Right ventricle myocardium superior (tissue), 1 donor: Measurements from ENCODE around the gene TOMM34. TPM values are rescaled to one million over a fixed set of nuclear protein-coding genes. Genes with fewer than 3 reads are reported as not detected.

Source experiments
- ATAC-seq: fragments of 200-7000 bp; cut with Tn5 transposase; one replicate; pipeline ENCODE4 v1.9.1; 2020; ENCODE audit warnings: mild to moderate bottlenecking; ENCODE audit not compliant: poor library complexity
- DNase-seq: peaks from one replicate; pipeline ENCODE4 v3.0.0-alpha.2; 2020
- intact Hi-C: fragments of 100-400 bp; cut with DNase I; formaldehyde crosslinking; loops from one replicate; pipeline ENCODE4 v1.11.2; 2022
- total RNA-seq: library from RNA; stranded (reverse); fragmentation: NEBNext Ultra II Directional; extraction: Animal tissue kit (Norgen Biotek cat#: 25700); gene quantifications from one replicate; pipeline ENCODE4 v1.2.1, GENCODE V29; 2021
- donor health status: DM: no; HTN: yes; CAD: no; lungs with severe emphysema.

The TOMM34 gene
- total RNA-seq, 1 donor from 2014 or later, result 9.3 TPM

GRCh38 chr20:44909872-44910689 lies 50.1 kb downstream of the TOMM34 start, which contains the start of gene PABPC1L:
PABPC1L (plus strand) TSS chr20:44910060; CDS start chr20:44910144, 84 bp downstream.
- DNase-seq (peak; percentile 70), ATAC-seq (peak; percentile 96)
- intact Hi-C loops, result no loop called here

GRCh38 chr20:44908987-44909871 lies 51.0 kb downstream of the TOMM34 start:
- ATAC-seq (no peak), DNase-seq (no peak)
- intact Hi-C loops, result no loop called here

GRCh38 chr20:44904377-44904776 lies 55.8 kb downstream of the TOMM34 start:
- ATAC-seq (no peak), DNase-seq (no peak)
- intact Hi-C loops, result no loop called here

GRCh38 chr20:44901974-44902373 lies 58.2 kb downstream of the TOMM34 start:
- intact Hi-C loops, result no loop called here
- DNase-seq, result no peak
- ATAC-seq, result no peak

GRCh38 chr20:44900231-44900854 lies 59.9 kb downstream of the TOMM34 start:
- intact Hi-C loops, result no loop called here
- DNase-seq (no peak), ATAC-seq (no peak)

- intact Hi-C loops, result no loop called here
- ATAC-seq (no peak), DNase-seq (no peak)
Measured at GRCh38 chr20:44897133-44897532, 63.1 kb downstream of the TOMM34 start.

- intact Hi-C loops, result no loop called here
- DNase-seq, result no peak
Measured at GRCh38 chr20:44896583-44896982, 63.6 kb downstream of the TOMM34 start.

GRCh38 chr20:44894959-44895358 lies 65.2 kb downstream of the TOMM34 start:
- ATAC-seq (peak; percentile 24), DNase-seq (no peak)
- intact Hi-C loops, result no loop called here

More at GRCh38 chr20:44896583-44896982, 63.6 kb downstream of the TOMM34 start:
- no peak for ATAC-seq

Other genes starting within 250 kb of the TOMM34 start
- gene CCN5, start 245.0 kb downstream of the TOMM34 start, total RNA-seq, result 15.8 TPM
- gene KCNK15, start 214.5 kb downstream of the TOMM34 start, total RNA-seq, result 0.19 TPM
- gene RIMS4, start 149.9 kb downstream of the TOMM34 start, total RNA-seq, result 0.13 TPM
- 96.3 TPM for gene YWHAB, start 74.7 kb downstream of the TOMM34 start, total RNA-seq
- gene PABPC1L, start 50.3 kb downstream of the TOMM34 start, total RNA-seq, result 2.7 TPM
- 8.9 TPM for gene STK4, start 6.1 kb upstream of the TOMM34 start, total RNA-seq
- gene KCNS1, start 140.7 kb upstream of the TOMM34 start, total RNA-seq, result not detected
- not detected for gene WFDC5, start 154.8 kb upstream of the TOMM34 start, total RNA-seq
- not detected for gene WFDC12, start 164.1 kb upstream of the TOMM34 start, total RNA-seq
- not detected for gene PI3, start 214.5 kb upstream of the TOMM34 start, total RNA-seq
- gene SEMG1, start 246.6 kb upstream of the TOMM34 start, total RNA-seq, result not detected